SH-SY5Y (cell line): ENCODE results near the gene TBC1D24.

Experiments
- GATA2 ChIP-seq: IDR thresholded peaks from 2 replicates; pipeline ENCODE4 v1.6.1; 2011; ENCODE audit warnings: mild to moderate bottlenecking, low read depth, low read length
- GATA3 ChIP-seq: IDR thresholded peaks from 2 replicates; pipeline ENCODE4 v1.6.1; 2011; ENCODE audit warnings: low read depth, mild to moderate bottlenecking, low read length, moderate library complexity

DNA sequence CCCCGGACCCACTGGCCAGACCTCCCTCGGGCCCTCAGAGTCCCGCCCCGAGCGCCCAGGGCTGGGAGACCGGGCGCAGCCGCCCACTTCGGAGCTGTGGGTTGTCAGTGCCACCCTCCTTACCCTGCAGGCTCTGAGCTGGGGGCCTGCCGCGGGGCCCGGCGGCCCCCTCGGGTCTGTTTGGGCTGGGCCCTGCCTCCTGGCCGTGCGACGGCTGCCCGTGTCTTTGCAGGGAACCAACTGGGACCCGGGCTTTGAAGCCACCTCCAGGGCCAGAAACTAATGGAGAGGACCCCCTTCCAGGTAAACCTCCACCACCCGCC, 14.6 kb upstream of the TBC1D24 start:
- TF ChIP-seq GATA2 (no peak), GATA3 (no peak)
